OCI-LY1 (cell line): ENCODE results near the gene HS3ST4.

Experiments used
- H2AFZ ChIP-seq: fragments of 200-600 bp; sonication (generic), shearing (Covaris generic); 2 replicates; pipeline ENCODE4 v1.6.0; 2014; ENCODE audit warnings: antibody characterized with exemption, mild to moderate bottlenecking, low read length
- H3F3A ChIP-seq: fragments of 200-600 bp; sonication (generic), shearing (Covaris generic); 2 replicates; pipeline ENCODE4 v1.6.0; 2014; ENCODE audit warnings: mild to moderate bottlenecking, antibody characterized with exemption, low read length, moderate library complexity; ENCODE audit not compliant: insufficient read depth
- H3K27ac ChIP-seq: fragments of 200-600 bp; sonication (generic); 2 replicates; pipeline ENCODE4 v1.5.1; 2014; ENCODE audit warnings: low read length, mixed run types, mild to moderate bottlenecking, low read depth; ENCODE audit not compliant: poor library complexity, severe bottlenecking
- H3K27me3 ChIP-seq: fragments of 200-600 bp; sonication (generic); 2 replicates; pipeline ENCODE4 v1.6.0; 2014; ENCODE audit warnings: antibody characterized with exemption, mild to moderate bottlenecking, low read length, moderate library complexity; ENCODE audit not compliant: insufficient read depth
- H3K36me3 ChIP-seq: fragments of 200-600 bp; sonication (generic); 2 replicates; pipeline ENCODE4 v1.6.1; 2014; ENCODE audit warnings: mild to moderate bottlenecking, antibody characterized with exemption, low read length, moderate library complexity, mixed read lengths; ENCODE audit not compliant: insufficient read depth
- H3K4me1 ChIP-seq: fragments of 200-600 bp; sonication (generic); 2 replicates; pipeline ENCODE4 v1.5.1; 2014; ENCODE audit warnings: mild to moderate bottlenecking, low read length, moderate library complexity; ENCODE audit not compliant: insufficient read depth, severe bottlenecking
- H3K4me2 ChIP-seq: fragments of 200-600 bp; sonication (generic), shearing (Covaris generic); 2 replicates; pipeline ENCODE4 v1.6.1; 2014; ENCODE audit warnings: low read length
- H3K4me3 ChIP-seq: fragments of 200-600 bp; sonication (generic); 2 replicates; pipeline ENCODE4 v1.5.1; 2014; ENCODE audit warnings: low read length, low read depth, mild to moderate bottlenecking, mixed read lengths; ENCODE audit not compliant: poor library complexity, severe bottlenecking
- H3K79me2 ChIP-seq: fragments of 200-600 bp; shearing (Covaris generic); 2 replicates; pipeline ENCODE4 v1.6.1; 2016; ENCODE audit warnings: mixed run types, low read length, mixed read lengths; ENCODE audit not compliant: insufficient read depth
- H3K9ac ChIP-seq: fragments of 200-600 bp; sonication (generic), shearing (Covaris generic); 2 replicates; pipeline ENCODE4 v1.6.1; 2014; ENCODE audit warnings: mild to moderate bottlenecking, low read length, mixed read lengths
- H3K9me2 ChIP-seq: fragments of 200-600 bp; sonication (generic), shearing (Covaris generic); 2 replicates; pipeline ENCODE4 v1.6.1; 2014; ENCODE audit warnings: low read depth, mild to moderate bottlenecking, low read length, mixed read lengths
- H3K9me3 ChIP-seq: fragments of 200-600 bp; shearing (Covaris generic); 2 replicates; pipeline ENCODE4 v1.6.1; 2014; ENCODE audit warnings: low read length, mixed read lengths
- H4K20me1 ChIP-seq: fragments of 200-600 bp; sonication (generic), shearing (Covaris generic); 2 replicates; pipeline ENCODE4 v1.6.0; 2016; ENCODE audit warnings: mild to moderate bottlenecking, low read length; ENCODE audit not compliant: insufficient read depth
- EZH2 ChIP-seq: fragments of 200-600 bp; sonication (generic), shearing (Covaris generic); IDR thresholded peaks from 2 replicates; pipeline ENCODE4 v1.8.0; 2017; ENCODE audit warnings: borderline replicate concordance, mixed run types, mild to moderate bottlenecking, antibody characterized with exemption, low read length, moderate library complexity, mixed read lengths
- TF ChIP-seq, protein P1 (sequence below): fragments of 200-600 bp; sonication (generic), shearing (Covaris generic); IDR thresholded peaks from 2 replicates; pipeline ENCODE4 v1.5.1; 2017; ENCODE audit warnings: mild to moderate bottlenecking, antibody characterized with exemption, low read length, moderate library complexity, mixed read lengths

HS3ST4 gene

DNA sequence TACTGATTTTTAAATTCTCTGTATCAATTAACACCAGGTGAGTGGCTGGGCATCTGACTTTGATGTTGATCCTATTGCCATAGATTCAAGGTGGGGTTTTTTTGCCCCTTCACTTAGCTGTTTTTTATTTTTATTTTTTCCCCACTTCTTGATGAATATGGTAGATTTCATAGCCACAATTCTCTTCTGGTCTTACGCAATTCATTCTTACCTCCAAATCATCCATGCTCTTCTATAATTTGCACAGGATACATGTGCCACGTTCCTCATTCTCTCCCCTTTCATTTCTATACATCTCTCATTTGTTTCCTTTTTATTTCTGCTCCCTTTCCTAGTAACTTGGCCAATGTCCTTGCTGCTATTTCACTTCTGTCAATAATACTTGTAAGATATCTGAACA lies 14.9 kb upstream of the HS3ST4 start:
- Histone ChIP-seq H3K27ac (no peak overlapping the region), H3K4me1 (no peaks in the 10 kb centered on the region), H3K36me3 (no peaks in the 10 kb centered on the region), H3K4me3 (no peak overlapping the region), H4K20me1 (no peaks in the 10 kb centered on the region), H3K27me3 (no peaks in the 10 kb centered on the region), H3K4me2 (no peak overlapping the region), H2AFZ (no peak overlapping the region), H3K9ac (no peak overlapping the region), H3F3A (no peaks in the 10 kb centered on the region), H3K79me2 (no peaks in the 10 kb centered on the region), H3K9me2 (no peaks in the 10 kb centered on the region), H3K9me3 (no peaks in the 10 kb centered on the region)
- TF ChIP-seq, protein P1, sequence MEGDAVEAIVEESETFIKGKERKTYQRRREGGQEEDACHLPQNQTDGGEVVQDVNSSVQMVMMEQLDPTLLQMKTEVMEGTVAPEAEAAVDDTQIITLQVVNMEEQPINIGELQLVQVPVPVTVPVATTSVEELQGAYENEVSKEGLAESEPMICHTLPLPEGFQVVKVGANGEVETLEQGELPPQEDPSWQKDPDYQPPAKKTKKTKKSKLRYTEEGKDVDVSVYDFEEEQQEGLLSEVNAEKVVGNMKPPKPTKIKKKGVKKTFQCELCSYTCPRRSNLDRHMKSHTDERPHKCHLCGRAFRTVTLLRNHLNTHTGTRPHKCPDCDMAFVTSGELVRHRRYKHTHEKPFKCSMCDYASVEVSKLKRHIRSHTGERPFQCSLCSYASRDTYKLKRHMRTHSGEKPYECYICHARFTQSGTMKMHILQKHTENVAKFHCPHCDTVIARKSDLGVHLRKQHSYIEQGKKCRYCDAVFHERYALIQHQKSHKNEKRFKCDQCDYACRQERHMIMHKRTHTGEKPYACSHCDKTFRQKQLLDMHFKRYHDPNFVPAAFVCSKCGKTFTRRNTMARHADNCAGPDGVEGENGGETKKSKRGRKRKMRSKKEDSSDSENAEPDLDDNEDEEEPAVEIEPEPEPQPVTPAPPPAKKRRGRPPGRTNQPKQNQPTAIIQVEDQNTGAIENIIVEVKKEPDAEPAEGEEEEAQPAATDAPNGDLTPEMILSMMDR, result no peak
- no peak for TF ChIP-seq EZH2

DNA sequence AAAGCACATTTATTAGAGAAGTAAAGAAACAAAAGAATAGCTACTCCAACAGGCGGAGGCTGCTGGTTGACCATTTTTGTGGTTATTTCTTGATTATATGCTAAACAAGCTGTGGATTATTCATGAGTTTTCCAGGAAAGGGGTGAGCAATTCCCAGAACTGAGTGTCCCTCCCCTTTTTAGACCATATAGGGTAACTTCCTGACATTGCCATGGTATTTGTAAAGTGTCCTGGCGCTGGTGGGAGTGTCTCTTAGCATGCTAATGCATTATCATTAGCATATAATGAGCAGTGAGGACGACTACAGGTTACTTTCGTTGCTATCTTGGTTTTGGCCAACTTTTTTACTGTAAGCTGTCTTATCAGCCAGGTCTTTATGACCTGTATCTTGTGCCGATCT lies 12.2 kb upstream of the HS3ST4 start:
- Histone ChIP-seq H3K27me3 (no peaks in the 10 kb centered on the region), H3K4me3 (no peak overlapping the region), H3K27ac (no peak overlapping the region), H4K20me1 (no peaks in the 10 kb centered on the region), H2AFZ (no peak overlapping the region), H3K9me2 (no peaks in the 10 kb centered on the region), H3K4me2 (no peak overlapping the region), H3F3A (no peaks in the 10 kb centered on the region), H3K36me3 (no peaks in the 10 kb centered on the region), H3K9me3 (no peaks in the 10 kb centered on the region), H3K4me1 (no peaks in the 10 kb centered on the region), H3K79me2 (no peaks in the 10 kb centered on the region), H3K9ac (no peak overlapping the region)
- TF ChIP-seq EZH2, result no peak
- TF ChIP-seq, protein P1, result no peak

DNA sequence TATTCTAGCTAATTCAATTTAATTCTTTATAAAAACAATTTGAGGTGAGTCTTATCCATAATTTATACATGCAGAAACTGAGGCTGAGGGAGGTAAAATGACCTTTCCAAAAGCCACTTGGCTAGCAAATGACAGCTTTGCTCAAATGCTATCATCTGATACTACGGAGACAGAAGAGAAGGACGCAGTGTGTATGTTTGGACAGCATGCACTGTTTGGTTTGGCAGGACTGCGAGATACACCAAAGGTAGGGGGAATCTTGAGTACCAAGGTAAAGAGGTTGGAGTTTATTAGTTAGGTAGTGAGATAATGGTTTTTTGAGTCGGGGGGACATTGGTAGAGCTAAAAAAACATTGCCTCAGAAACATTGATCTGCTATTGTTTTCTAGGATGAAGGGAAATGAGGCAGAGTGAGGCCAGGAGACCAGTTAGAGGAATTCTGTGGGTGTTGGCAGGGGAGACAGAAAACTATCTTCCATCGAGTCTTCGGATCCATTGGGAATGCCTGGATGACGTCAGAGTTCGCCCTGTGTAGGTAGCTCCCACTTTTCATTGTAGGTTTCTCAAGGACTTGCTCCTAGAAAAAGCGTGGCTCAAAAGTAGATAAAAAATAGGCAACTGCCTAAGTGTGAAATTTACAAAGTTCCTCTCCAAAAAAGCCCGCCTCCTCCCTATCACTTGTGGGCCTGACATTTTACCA lies 2.5 kb upstream of the HS3ST4 start:
- H3K4me3 ChIP-seq, result no peak overlapping the region
- no peaks in the 10 kb centered on the region for H3K27me3 ChIP-seq
- no peaks in the 10 kb centered on the region for H4K20me1 ChIP-seq
- no peak overlapping the region for H3K27ac ChIP-seq
- no peaks in the 10 kb centered on the region for H3K4me1 ChIP-seq
- TF ChIP-seq, protein P1, result no peak
- no peak for TF ChIP-seq EZH2
- H3K9me3 ChIP-seq, result no peaks in the 10 kb centered on the region
- H3F3A ChIP-seq, result no peaks in the 10 kb centered on the region
- no peak overlapping the region for H2AFZ ChIP-seq
- H3K9ac ChIP-seq, result no peak overlapping the region
- no peaks in the 10 kb centered on the region for H3K79me2 ChIP-seq
- H3K36me3 ChIP-seq, result no peaks in the 10 kb centered on the region
- no peak overlapping the region for H3K4me2 ChIP-seq
- no peaks in the 10 kb centered on the region for H3K9me2 ChIP-seq
